Measurements from ENCODE around the gene RAB44. TPM values are rescaled to one million over a fixed set of nuclear protein-coding genes. Genes with fewer than 3 reads are reported as not detected.
A peak's percentile ranks its signal among the peaks of the same experiment; 100 is the strongest.

RAB44 gene
- total and polyA plus RNA-seq, 8 donors, result 0.06 to 0.37 (median 0.15) TPM

- DNase-seq (no peak), ATAC-seq (no peak)
- no peak overlapping the region for H3K4me3 ChIP-seq
- no peak for TF ChIP-seq CTCF (IDR thresholded peaks at IDR 0.05)
- no peaks in the 10 kb centered on the region for H3K9me3 ChIP-seq
- peak overlapping the region in 1 of 2 donors; percentile 57 for H3K27ac ChIP-seq
- H3K27me3 ChIP-seq, result no peaks in the 10 kb centered on the region
- H3K36me3 ChIP-seq, result no peaks in the 10 kb centered on the region
- intact Hi-C loops (cut with DNase I), result no loop called here
- peaks cover 0 to 31% of the 10 kb centered on the region in 2 donors for H3K4me1 ChIP-seq
Observed at GRCh38 chr6:36728289-36729160, 30.9 kb downstream of the RAB44 start.

- ATAC-seq, result no peak
- H3K27ac ChIP-seq, result no peak overlapping the region
- intact Hi-C loops (cut with DNase I), result no loop called here
Observed at GRCh38 chr6:36729161-36729524, 31.5 kb downstream of the RAB44 start.

GRCh38 chr6:36730424-36731380 lies 33.1 kb downstream of the RAB44 start:
- TF ChIP-seq CTCF (IDR thresholded peaks at IDR 0.05), result no peak
- DNase-seq (no peak), ATAC-seq (no peak)
- H3K4me1 ChIP-seq, result peaks cover 14 to 45% of the 10 kb centered on the region in 2 donors
- no peak overlapping the region for H3K27ac ChIP-seq
- no peaks in the 10 kb centered on the region for H3K36me3 ChIP-seq
- no peaks in the 10 kb centered on the region for H3K27me3 ChIP-seq
- intact Hi-C loops (cut with DNase I), result no loop called here
- no peaks in the 10 kb centered on the region for H3K9me3 ChIP-seq
- H3K4me3 ChIP-seq, result no peak overlapping the region

More at GRCh38 chr6:36729161-36729524, 31.5 kb downstream of the RAB44 start:
- DNase-seq, result no peak
- peaks cover 0 to 31% of the 10 kb centered on the region in 2 donors for H3K4me1 ChIP-seq
- no peaks in the 10 kb centered on the region for H3K9me3 ChIP-seq
- H3K27me3 ChIP-seq, result no peaks in the 10 kb centered on the region
- TF ChIP-seq CTCF (IDR thresholded peaks at IDR 0.05), result no peak
- no peaks in the 10 kb centered on the region for H3K36me3 ChIP-seq
- no peak overlapping the region for H3K4me3 ChIP-seq

- intact Hi-C loops (cut with DNase I), result no loop called here
- no peaks in the 10 kb centered on the region for H3K9me3 ChIP-seq
- ATAC-seq (no peak), DNase-seq (peak in 1 of 4 donors; percentile 27)
- H3K4me1 ChIP-seq, result peaks cover 18 to 52% of the 10 kb centered on the region in 2 donors
- no peaks in the 10 kb centered on the region for H3K36me3 ChIP-seq
- no peak overlapping the region for H3K4me3 ChIP-seq
- no peak overlapping the region for H3K27ac ChIP-seq
- TF ChIP-seq CTCF (IDR thresholded peaks at IDR 0.05), result no peak
- no peaks in the 10 kb centered on the region for H3K27me3 ChIP-seq
Observed at GRCh38 chr6:36731622-36732310, 34.1 kb downstream of the RAB44 start.

Measured in left lung (tissue), 10 donors.